Measurements from ENCODE around the gene ZMYM3. TPM values are rescaled to one million over a fixed set of nuclear protein-coding genes. Genes with fewer than 3 reads are reported as not detected.

Gene ZMYM3
- total RNA-seq = 8.5 and 22.8 TPM in 2 replicates

DNA sequence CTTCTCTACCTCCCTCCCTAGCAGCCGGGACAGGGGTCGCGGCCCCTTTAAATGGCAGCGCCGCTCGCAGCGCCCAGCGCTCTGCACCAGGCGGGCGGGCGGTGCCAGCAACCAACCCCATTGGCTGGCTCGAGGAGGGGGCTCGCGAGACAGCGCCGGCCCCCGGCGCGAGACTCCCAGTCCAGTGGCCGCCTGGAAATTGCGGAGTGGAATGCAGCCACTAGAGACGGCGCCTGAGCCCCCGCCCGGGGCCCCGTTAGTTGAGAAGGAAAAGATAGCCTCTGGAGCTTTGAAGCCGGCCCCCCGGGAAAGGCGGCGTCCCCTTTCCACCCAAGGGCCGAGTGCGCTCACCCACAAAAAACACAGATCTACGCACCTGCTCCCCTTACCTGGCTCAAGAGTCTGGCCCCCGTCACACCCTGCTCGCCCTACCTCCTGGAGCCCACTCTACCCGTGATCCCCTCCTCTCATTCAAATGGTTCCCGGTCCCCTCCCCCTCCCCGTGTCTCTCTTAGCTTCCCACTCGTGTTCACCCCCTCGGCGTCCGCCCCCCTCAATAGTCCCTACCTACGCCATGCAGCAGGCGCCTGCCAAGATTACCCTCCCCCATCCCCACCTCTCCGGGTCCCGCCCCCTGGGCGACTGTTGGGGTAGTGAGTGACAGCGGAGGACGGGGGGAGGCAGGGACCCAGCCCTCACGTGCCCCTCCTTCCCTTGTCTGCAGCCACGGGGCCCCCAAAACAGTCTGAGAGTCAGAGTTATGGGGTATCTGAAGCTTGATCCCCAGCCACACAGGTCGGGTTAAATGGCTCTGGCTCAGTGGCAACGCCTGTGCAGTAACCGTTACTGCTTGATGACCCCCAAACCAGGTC is at the start of gene ZMYM3:
Gene ZMYM3 (minus strand): TSS at position 49 of the 872 bp plus-strand sequence. CDS start 885 bp downstream, outside the sequence.

DNA sequence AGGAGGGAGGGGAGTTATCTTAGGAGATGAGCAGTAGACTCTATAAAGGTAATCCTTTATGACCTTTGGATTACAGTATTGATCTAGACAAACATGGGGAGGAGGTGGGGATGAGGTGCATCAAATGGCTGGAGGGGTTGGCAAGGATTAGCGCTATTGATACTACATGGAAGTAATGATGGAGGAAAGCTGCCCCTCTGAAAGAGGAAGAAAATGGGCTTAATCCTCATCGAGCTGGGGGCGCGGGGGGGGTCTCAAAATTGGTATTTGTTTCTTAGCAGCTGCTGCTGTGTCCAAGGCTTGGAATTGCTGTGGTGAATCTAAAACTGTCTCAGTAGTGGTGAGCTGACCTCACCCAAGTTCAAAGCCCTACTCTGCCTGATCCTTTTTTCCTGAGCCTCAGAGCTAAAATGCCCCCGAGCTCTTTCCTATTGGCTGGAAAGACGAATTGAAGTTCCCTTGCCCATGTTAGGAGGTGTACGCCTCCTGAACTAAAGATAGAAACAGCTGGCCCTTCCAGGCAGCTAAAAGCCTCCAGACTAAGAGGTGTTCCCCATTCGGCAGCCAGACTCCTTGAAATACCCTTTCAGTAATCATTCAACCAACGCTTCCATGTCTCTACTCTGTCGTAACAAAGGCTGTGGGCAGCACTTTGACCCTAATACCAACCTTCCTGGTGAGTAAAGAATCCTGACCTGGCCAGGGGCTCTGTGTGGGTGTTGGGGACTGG is 47.4 kb upstream of the ZMYM3 start, which contains the start of gene ITGB1BP2:
Gene ITGB1BP2 (plus strand): TSS at position 556 of the 730 bp plus-strand sequence. CDS start 57 bp downstream, at position 613.

DNA sequence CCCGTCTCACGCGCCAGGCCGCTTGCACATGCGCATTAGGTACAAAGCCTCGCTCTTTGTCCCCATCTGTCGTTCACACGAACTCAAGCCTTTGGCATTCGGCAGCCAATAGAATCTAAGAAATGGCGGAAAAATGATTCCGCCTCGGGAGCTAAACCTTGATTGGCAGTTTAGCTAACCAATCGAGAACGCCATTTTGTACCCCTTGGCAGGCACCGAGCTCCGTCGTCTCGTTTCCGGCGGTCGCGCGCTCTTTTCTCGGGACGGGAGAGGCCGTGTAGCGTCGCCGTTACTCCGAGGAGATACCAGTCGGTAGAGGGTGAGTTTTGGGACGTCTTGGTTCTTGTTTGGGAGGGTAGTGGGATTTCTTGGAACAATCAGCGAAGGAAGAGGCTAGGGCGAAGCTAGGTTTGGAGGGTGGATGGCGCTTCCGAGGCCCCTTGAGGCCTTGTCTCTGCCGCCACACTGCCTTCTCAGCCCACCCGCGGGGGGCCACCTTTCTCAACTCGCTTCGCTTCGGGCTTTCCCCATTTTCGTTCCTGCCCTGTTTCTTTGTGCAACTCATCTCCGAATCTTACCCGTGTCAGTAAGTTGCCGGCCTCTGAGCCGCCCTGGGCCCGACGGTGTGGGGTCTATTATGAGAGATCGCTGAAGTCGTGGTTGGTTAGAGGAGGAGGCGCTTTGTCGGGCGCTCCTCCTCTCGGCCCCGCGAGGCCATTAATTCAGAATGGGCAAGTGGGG is 29.6 kb upstream of the ZMYM3 start, which contains the start of gene NONO:
Gene NONO (plus strand): TSS at position 233 of the 741 bp plus-strand sequence. CDS start 7,003 bp downstream, outside the sequence.

DNA sequence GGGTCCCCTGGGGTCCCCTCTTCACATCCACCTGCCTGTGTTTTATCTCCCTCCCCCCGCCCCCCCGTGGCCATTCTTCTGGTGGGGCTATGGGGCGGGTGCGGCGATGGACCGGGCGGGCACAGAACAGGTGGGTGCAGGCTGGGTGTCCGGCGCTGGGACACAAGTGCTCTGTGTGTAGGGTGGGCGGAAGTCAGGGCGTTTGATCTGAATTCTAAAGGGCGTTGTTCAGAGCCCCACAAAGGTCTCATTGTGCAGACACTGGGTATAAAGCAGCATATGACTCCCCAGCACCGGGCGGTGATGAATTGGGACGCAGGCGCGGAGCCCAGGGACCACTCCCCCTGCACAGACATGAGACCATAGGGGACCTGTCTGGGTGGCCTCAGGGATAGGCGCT is 31.0 kb downstream of the ZMYM3 start, which contains the start of gene GJB1:
Gene GJB1 (plus strand): TSS at position 296 of the 400 bp plus-strand sequence. CDS start 484 bp downstream, outside the sequence.

Other genes starting within 250 kb of the ZMYM3 start
- gene SNX12, start 185.8 kb downstream of the ZMYM3 start, total RNA-seq = 59.7 and 78.7 TPM in 2 replicates
- 3.1 and 5.3 TPM in 2 replicates for gene FOXO4, start 158.3 kb downstream of the ZMYM3 start, total RNA-seq
- not detected in 2 replicates for gene CXorf65, start 147.4 kb downstream of the ZMYM3 start, total RNA-seq
- 0.43 TPM in 1 of 2 replicates, not detected in the other for gene IL2RG, start 142.6 kb downstream of the ZMYM3 start, total RNA-seq
- 27.4 and 34.4 TPM in 2 replicates for gene MED12, start 135.5 kb downstream of the ZMYM3 start, total RNA-seq
- gene NLGN3, start 109.3 kb downstream of the ZMYM3 start, total RNA-seq = 0.14 and 0.22 TPM in 2 replicates
- not detected in 2 replicates for gene GJB1, start 30.9 kb downstream of the ZMYM3 start, total RNA-seq
- gene NONO, start 29.5 kb upstream of the ZMYM3 start, total RNA-seq = 432 and 447 TPM in 2 replicates
- gene ITGB1BP2, start 47.6 kb upstream of the ZMYM3 start, total RNA-seq = 2.0 and 5.9 TPM in 2 replicates
- gene TAF1, start 112.2 kb upstream of the ZMYM3 start, total RNA-seq = 29.6 and 35.7 TPM in 2 replicates

Measured in placental pericyte (primary cell).